HS-27A (cell line): ENCODE data around the gene RBM4B.
"Not testable (repeated sequence)": the region's sequence is repeated elsewhere in the genome, so short reads cannot be mapped to it uniquely, and the experiment has no call there.

Experiments
- DNase-seq: peaks from one replicate; pipeline ENCODE4 v3.0.0-alpha.2; 2012; ENCODE audit warnings: low read depth, missing footprints

RBM4B gene

DNA sequence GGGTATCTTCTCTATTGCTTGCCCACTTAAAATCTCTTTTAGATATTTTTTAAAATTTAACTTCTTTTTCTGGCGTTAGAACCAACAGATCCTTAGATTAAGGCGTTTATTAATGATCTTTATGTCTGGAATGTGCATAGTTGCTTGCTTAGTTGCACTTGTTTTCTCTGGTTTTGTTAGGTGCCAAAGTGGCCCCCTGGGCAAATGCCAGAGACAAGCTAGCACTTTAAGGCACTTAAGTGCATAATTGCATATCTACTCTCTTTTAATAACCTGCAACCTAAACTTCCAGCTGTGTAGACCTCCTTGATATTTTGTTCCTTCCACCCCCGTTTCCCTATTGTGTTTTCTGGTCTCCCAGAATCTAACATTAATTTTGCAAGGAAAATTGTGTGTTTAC is 35.9 kb downstream of the RBM4B start:
- DNase-seq: no peak

DNA sequence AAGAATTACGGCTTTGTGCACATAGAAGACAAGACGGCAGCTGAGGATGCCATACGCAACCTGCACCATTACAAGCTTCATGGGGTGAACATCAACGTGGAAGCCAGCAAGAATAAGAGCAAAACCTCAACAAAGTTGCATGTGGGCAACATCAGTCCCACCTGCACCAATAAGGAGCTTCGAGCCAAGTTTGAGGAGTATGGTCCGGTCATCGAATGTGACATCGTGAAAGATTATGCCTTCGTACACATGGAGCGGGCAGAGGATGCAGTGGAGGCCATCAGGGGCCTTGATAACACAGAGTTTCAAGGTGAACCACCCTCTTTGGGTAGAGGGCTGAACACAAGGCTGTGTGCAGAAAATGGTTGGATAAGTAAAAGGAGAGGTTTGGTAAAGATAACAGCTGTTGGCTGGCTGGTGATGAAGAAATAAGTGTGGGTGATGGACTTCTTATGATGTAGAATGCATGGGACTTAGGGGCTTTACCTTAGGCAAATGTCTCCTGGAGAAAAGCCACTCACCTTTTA is 37.8 kb downstream of the RBM4B start:
- not testable (repeated sequence) for DNase-seq

DNA sequence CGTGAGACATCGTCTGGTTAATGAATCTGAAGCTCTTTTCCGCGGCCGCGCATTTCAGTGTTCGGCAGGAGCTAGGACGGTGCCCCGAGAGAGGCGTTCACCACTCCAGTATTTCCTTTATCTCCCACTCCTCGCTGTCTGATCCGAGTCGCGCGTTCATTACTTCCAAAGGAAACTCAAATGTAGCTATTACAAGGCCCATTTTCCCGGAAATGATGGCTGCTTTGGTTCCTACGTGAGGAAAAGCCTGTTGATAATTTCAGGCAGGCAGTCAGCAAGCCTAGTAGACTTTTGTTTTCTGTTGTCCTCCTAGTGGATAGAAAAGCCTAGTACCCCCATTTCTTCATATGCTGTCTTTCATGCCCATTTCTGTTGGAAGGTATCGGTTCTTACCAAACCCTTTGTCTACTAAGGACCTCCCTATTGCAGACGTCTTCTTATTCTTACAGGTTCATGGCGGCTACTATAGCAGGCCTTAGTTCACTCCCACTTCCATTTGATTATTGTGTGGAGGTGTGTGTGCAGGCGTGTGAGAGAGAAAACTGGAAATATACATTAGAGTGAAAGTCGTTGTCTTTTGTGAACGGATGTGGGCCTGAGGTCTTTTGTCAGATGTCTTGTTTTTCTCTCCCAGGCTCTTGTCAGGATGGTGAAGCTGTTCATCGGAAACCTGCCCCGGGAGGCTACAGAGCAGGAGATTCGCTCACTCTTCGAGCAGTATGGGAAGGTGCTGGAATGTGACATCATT is 38.4 kb downstream of the RBM4B start:
- no peak for DNase-seq

DNA sequence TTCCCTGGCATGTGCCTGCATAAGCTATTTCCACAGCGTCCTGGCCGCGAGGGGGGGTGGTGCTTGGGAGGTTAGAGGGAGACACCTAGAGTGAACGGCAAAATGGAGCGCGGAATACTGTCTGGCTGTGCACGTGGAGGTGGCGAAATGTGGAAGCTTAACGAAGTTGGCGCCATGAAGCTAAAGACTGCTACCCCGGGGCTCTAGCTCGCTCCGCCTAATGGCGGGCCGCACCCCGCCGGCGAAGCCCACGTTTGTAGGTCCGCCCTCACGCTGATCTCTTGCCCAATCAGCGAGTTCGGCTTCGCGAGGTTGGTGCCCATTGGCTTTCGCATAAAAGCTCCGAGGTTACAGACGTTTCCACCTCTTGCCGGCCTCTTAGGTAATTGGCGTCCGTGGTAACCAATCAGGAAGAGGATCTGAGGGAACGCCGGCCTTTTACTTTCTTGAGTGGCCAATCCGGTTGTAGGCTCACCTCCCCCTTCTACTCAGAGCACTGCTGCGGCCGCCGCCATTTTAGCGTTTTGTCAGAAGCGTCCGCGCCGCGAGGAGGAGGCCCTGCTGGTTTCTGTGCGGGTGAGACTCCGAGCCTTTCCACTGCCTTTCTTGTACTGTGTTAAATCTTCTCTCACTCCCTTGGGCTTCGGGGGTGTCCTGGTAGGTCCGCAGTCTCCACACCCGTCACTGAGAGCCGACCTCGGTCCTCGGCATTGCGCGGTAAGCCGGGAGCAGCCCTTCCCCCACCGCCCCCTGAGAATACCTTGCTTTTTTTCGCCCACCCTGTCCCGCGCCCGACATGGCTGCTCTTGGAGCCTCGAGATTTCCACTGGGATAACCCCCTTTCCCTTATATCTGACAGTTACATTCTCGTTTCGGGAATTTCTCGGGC is 39.3 kb downstream of the RBM4B start, which contains the start of gene RBM4:
TSS of gene RBM4 (plus strand) at position 527 of the 889 bp plus-strand sequence. CDS start 1,009 bp downstream, outside the sequence.
- DNase-seq: peak; percentile 100

DNA sequence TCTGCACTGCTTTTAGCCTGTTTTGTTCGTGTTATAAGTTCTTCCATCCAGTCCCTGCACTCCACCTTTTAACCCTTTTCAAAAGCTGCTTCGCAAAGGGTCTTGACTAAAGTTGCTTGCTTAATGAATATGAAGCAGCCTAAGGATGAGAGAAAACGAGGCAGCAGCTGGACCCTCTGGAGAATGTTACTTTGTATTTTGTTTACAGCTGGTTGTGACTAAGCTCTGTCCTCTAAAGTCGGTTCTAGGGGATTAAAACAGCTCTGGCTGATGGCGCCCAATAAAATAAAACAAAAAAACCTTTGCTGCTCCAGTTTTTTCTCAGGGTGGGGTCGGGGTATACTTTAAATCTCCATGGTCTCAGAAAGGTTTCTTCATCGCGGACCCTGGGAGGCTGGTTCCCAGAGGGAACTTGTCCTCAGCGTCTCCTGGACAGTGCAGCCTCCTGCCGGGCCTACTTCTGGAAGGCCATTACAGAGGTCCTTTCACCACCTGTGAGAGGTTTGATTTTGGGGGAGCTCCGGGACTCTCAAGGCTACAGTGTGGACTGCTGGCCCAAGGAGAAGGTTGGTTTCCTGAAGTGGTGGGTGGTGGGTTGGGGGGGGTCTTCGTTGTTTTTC is 40.0 kb downstream of the RBM4B start:
- no peak for DNase-seq

DNA sequence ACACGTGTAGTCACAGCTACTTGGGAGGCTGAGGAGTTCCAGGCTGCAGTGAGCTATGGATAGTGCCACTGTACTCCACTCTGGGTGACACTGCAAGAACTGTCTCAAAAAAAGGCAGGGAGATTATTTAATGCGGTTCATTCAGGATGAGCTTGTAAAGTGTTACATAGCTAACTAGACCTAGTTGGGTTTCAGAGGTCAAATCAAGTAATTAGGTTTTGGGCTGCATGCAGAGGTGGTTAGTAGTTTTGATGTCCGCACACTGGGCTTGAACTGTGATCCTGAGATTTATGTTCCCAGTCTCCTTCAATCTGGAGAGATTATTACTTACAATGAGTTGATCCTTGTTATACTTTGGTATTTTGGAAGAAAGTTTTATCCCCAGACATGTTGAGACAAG is 41.3 kb downstream of the RBM4B start:
- no peak for DNase-seq

DNA sequence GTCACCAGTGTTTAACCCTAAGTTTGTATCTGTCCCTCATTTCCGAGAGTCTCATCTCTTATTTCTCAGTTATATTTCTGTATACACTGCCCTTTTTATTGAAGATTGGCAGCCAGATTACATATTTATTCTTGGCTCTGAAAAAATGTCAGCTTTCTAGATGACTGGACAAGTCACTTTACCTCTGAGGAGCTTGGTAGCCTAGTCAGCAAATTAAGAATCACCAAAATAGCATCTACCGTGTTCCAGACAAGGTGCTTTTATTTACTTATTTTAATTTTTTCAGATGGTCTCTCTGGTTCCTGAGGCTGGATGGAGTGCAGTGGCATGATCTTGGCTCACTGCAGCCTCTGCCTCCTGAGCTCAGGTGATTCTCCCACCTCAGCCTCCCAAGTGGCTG is 44.7 kb downstream of the RBM4B start:
- no peak for DNase-seq

DNA sequence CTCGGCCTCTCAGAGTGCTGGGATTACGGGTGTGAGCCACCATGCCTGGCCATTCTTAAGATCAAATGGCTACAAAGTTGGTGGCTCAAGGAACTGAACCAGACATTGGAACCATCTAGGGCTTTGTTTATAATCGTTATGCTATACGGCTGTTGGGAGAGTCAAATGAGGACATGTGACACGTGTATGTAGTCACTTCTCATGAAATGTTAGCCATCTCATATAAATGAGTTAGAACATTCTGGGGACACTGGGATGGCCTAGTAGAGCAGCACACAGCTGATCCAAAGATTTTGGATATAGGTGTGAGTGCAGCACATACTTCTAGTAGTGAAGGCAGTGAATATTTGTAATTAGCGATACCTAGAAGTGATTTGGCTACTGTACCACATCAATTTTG is 45.8 kb downstream of the RBM4B start:
- DNase-seq: no peak

DNA sequence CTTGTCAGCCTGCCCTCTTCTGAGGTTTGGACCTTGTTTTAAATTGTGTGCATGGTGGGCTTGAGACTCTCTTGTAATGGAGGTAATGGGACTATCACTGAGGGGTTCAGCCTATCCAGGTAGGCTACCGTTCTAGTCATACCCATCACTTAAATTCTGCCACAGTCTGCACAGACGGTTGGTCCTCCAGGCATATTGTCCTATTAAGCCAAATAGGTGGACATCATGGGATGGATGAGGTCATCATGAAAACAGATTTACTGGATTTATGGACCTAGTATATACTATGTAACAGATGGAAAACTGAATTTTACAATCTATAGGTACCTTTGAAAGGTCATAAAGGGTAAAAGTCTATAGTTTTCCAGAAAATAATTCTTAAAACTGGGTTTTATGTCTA is 48.3 kb downstream of the RBM4B start:
- DNase-seq: no peak

DNA sequence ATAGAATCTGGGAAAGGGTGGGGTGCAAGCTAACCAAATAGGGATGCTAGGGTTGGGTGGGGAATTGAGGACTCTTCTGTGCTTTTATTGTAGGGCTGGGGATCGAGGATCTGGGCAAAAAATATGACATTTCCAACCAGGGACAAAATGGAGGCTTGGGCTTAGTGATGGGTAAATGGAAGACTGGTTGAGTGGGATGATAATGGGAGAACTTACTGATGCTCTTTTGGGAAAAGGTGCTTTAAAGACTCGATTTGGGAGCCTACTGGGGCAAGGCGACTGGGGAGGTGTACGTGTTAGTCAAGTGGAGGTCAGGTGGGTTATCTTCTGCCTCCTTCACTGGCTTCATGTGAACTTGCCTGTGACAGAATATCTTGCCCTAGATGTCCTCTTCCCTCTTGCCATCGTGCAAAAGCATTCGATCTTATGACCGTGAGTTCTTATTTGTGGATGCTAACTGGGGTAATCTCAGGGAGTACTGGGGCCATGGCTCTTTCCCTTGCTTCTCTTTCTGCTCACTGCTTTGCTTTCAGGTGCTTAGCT is 49.6 kb downstream of the RBM4B start:
- no peak for DNase-seq

DNA sequence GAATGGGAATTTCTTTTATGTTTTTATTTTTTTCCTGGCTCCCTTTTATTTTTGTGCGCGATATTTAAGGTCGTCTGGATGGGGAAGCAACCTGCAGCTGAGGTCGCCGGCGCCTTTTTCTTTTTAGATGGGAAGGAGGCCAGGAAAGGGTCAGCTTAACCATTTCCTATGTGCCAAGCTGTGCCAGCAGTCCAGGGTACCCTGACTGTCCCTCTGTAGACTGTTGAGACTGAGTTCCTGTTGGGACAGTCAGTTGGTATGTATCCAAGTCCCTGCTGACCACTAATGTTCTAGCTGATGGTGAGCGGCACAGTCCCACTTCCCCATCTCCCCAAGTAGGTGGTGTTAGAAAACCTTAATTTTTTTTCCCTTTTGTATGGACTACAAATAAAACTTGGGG is 50.8 kb downstream of the RBM4B start:
- DNase-seq: no peak

DNA sequence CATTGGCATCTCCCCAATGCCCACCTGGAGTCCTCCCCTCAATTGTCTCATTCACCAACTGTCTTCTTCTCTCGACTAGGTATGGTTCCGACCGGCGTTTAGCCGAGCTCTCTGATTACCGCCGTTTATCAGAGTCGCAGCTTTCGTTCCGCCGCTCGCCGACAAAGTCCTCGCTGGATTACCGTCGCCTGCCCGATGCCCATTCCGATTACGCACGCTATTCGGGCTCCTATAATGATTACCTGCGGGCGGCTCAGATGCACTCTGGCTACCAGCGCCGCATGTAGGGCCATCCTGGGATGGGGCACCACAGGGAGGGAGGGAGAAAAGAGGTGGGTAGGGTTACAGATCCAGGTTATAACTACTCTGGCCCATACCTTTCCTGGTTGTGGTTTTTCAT is 51.3 kb downstream of the RBM4B start:
- no peak for DNase-seq

DNA sequence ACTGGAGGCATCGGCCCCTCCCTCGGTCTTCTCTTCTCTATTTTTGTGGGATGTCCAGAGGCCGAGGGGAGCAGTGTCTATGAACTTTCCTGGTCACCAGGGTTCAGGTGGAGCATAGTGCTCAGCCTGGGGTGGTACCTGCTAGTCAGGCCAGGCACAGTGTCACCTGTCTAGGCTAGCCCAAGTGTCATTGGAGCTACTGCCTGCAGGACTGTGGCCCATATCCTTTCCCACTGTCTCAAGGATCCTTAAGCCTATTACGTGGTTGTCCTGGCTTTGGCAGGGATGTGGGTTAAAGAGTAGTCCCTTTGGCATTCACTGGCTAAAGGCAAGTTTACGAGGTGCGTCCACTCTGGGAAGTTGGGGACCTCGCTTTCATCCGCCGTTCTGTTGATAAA is 51.9 kb downstream of the RBM4B start:
- DNase-seq: no peak

DNA sequence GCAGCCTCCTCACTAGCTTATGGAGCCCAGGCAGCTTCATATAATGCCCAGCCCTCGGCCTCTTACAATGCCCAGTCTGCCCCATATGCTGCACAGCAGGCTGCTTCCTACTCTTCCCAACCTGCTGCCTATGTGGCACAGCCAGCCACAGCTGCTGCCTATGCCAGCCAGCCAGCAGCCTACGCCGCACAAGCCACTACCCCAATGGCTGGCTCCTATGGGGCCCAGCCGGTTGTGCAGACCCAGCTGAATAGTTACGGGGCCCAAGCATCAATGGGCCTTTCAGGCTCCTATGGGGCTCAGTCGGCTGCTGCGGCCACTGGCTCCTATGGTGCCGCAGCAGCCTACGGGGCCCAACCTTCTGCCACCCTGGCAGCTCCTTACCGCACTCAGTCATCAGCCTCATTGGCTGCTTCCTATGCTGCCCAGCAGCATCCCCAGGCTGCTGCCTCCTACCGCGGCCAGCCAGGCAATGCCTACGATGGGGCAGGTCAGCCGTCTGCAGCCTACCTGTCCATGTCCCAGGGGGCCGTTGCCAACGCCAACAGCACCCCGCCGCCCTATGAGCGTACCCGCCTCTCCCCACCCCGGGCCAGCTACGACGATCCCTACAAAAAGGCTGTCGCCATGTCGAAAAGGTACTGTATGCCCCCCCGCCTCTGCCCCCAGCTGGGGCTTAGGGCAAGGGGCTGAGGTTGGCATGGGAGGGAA is 52.5 kb downstream of the RBM4B start:
- no peak for DNase-seq

DNA sequence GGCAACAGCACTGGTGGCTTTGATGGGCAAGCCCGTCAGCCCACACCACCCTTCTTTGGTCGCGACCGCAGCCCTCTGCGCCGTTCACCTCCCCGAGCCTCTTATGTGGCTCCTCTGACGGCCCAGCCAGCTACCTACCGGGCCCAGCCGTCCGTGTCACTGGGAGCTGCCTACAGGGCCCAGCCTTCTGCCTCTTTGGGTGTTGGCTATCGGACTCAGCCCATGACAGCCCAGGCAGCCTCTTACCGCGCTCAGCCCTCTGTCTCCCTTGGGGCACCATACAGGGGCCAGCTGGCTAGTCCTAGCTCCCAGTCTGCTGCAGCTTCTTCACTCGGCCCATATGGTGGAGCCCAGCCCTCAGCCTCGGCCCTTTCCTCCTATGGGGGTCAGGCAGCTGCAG is 53.2 kb downstream of the RBM4B start:
- no peak for DNase-seq

DNA sequence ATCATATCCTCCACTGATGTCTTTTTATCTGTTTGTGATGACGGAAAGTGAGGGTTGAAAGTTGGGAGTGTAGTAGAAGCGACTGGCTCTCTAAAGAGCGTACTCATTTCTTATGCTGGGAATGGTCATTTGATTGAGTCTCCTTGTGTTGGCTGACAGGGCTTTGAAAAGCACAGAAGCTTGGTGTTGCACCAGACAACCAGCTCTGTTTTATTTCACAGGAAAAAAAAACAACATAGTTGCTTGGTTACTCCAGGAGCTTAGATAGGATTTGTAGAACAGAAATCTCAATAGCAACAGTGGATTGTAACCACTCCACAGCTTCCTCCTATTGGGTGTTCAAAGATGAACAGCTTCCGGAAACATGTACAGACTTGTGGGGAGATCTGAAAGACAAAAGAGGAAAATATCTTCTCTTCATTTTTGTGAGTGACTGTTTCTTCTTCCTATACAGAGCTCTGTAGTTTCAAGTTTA is 58.6 kb downstream of the RBM4B start:
- no peak for DNase-seq

DNA sequence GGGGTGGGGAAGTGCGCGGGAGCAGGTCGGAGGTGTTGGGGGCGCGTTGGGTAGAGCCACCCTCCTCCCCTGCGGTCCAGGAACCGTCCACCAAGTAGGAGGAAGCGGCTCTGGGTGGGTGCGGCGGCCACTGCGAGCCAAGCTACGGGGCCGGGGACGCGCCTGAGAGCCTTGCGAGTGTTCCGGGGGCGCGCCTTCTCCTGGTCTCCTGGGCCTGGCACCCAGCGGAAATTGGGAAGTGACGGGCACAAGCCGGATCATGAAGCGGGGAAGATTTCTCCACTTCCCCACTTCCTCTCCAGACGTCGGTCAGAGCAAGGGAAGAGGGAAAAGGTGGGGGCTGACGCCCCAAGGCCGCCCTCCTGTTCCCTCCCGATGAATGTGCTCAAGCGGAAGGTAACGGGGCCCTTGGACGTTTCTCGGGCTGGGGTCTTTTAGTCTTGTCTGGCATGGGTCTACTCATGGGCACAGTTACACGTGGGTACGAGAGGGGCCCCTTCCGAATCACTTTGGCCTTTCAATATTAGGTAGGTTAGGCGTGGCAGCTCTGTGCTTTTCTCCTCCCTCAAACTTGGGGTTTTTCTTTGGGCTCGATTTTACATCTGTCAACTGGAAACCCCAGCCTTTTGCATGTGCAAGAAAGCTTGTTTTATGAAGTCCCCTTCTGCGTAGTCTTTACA is 60.4 kb downstream of the RBM4B start:
- DNase-seq: no peak

DNA sequence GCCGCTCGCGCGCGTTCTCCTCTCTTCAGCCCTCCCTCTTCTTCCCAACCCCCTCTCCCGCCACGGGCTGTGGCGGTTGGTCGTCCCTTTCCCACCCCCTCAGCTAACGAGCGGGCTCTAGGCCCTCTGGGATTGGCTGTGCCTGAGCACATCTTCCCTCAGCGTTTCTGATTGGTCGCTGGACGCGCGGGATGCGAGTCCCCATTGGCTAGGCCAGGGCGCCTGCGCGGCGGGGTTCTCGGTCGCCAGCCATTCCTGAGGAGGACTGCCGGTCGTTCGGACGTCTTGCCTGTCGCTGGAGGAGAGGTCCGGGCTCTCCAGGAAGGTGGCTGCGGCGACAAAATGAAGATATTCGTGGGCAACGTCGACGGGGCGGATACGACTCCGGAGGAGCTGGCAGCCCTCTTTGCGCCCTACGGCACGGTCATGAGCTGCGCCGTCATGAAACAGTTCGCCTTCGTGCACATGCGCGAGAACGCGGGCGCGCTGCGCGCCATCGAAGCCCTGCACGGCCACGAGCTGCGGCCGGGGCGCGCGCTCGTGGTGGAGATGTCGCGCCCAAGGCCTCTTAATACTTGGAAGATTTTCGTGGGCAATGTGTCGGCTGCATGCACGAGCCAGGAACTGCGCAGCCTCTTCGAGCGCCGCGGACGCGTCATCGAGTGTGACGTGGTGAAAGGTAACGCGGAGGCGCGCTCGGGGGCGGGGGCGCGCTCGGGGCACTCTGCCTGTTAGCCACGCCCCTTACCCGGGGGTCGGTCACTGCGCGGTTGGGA is 61.1 kb downstream of the RBM4B start, which contains the start of gene RBM14:
TSS of gene RBM14 (plus strand) at position 252 of the 776 bp plus-strand sequence. CDS start at position 343, 91 bp downstream.
- DNase-seq: peak; percentile 99
